HCT116 (cell line): Measurements from ENCODE around the gene CHRND. TPM values are rescaled to one million over a fixed set of nuclear protein-coding genes. Genes with fewer than 3 reads are reported as not detected.

Experiments
- ATAC-seq: fragments of 200-7000 bp; cut with Tn5 transposase; 2 replicates; pipeline ENCODE4 v1.9.1; 2020; ENCODE audit warnings: mild to moderate bottlenecking, moderate library complexity
- BruUV-seq: library from RNA; stranded (reverse); fragments of 400-500 nt; replicated peaks from 2 replicates; lab custom pipeline; 2021; lab: Mats Ljungman, UMichigan
- CTCF ChIA-PET: fragments of 300-600 bp; sonication (Branson Sonifier 250); formaldehyde crosslinking; loops from one replicate; lab custom pipeline; 2021; ENCODE audit warnings: antibody characterized with exemption; lab: Charles Lee
- POLR2A ChIA-PET: fragments of 300-600, 350-600 bp; sonication (Branson Sonifier 250); formaldehyde crosslinking; loops from one replicate; lab custom pipeline; 2021; ENCODE audit warnings: antibody characterized with exemption; lab: Charles Lee
- RAD21 ChIA-PET, 2 experiments: fragments of 300-600 bp; sonication (Branson Sonifier 250); formaldehyde crosslinking; loops; one replicate each; lab custom pipeline; 2023; ENCODE audit warnings: low total read pairs in 2 of 2; ENCODE audit not compliant: uncharacterized antibody in 2 of 2, unreplicated experiment in 2 of 2, low non-redundant PET in 1 of 2; lab: Charles Lee
- DNase-seq: peaks from one replicate; pipeline ENCODE4 v3.0.0-alpha.2; 2010; ENCODE audit warnings: low read depth, low spot score
- H2AFZ ChIP-seq: fragments of 200-600 bp; shearing (Covaris generic), sonication (generic); 2 replicates; pipeline ENCODE4 v1.6.1; 2017; ENCODE audit warnings: low read depth, mixed run types, mixed read lengths, antibody characterized with exemption, low read length; ENCODE audit not compliant: poor library complexity, severe bottlenecking
- H3K27ac ChIP-seq: 2 replicates; pipeline ENCODE4 v1.5.1; 2012; ENCODE audit warnings: low read depth, low read length
- H3K27me3 ChIP-seq: fragments of 200-600 bp; sonication (generic); 2 replicates; pipeline ENCODE4 v1.6.1; 2016; ENCODE audit warnings: mixed run types, low read length, mixed read lengths; ENCODE audit not compliant: insufficient read depth
- H3K36me3 ChIP-seq, 2 experiments: fragments of 200-500 bp in 1 of 2; fragments of 200-600 bp in 1 of 2; sonication (Bioruptor generic) in 1 of 2; sonication (generic) in 1 of 2; 2 replicates each; pipeline versions ENCODE4 v1.5.1 to v1.6.1; 2014 to 2016; ENCODE audit warnings: low read length in 2 of 2, inconsistent platforms in 1 of 2, mixed read lengths in 1 of 2, mixed run types in 1 of 2; ENCODE audit not compliant: insufficient read depth in 2 of 2, control insufficient read depth in 1 of 2
- H3K4me1 ChIP-seq, 2 experiments: fragments of 200-600 bp in 1 of 2; sonication (generic) in 1 of 2; 2 replicates each; pipeline versions ENCODE4 v1.5.1 to v1.6.1; 2012 to 2017; ENCODE audit warnings: low read length in 2 of 2, inconsistent platforms in 1 of 2, mild to moderate bottlenecking in 1 of 2, mixed read lengths in 1 of 2, mixed run types in 1 of 2, moderate library complexity in 1 of 2; ENCODE audit not compliant: insufficient read depth in 2 of 2, control insufficient read depth in 1 of 2
- H3K4me2 ChIP-seq: fragments of 200-600 bp; sonication (generic); 2 replicates; pipeline ENCODE4 v1.6.1; 2017; ENCODE audit warnings: mixed run types, low read length, mixed read lengths
- H3K4me3 ChIP-seq, 2 experiments: fragments of 200-600 bp in 1 of 2; sonication (generic) in 1 of 2; replicated peaks in 1 of 2; 2 replicates each; pipeline ENCODE4 v1.5.1; 2011 to 2016; ENCODE audit warnings: low read length in 2 of 2, control low read depth in 1 of 2, low read depth in 1 of 2, mild to moderate bottlenecking in 1 of 2, mixed read lengths in 1 of 2, mixed run types in 1 of 2
- H3K79me2 ChIP-seq: fragments of 200-600 bp; sonication (generic); 2 replicates; pipeline ENCODE4 v1.6.1; 2017; ENCODE audit warnings: mild to moderate bottlenecking, mixed run types, low read length, moderate library complexity, mixed read lengths; ENCODE audit not compliant: insufficient read depth
- H3K9ac ChIP-seq: fragments of 200-600 bp; sonication (generic); 2 replicates; pipeline ENCODE4 v1.6.1; 2016; ENCODE audit warnings: low read length, mixed read lengths
- H3K9me2 ChIP-seq: fragments of 200-600 bp; sonication (generic), shearing (Covaris generic); 2 replicates; pipeline ENCODE4 v1.6.1; 2017; ENCODE audit warnings: mixed run types, mild to moderate bottlenecking, moderate library complexity; ENCODE audit not compliant: insufficient read depth
- H3K9me3 ChIP-seq, 2 experiments: fragments of 200-500 bp in 1 of 2; fragments of 200-600 bp in 1 of 2; sonication (Bioruptor generic) in 1 of 2; sonication (generic) in 1 of 2; 2 replicates each; pipeline ENCODE4 v1.6.1; 2014 to 2017; ENCODE audit warnings: low read length in 2 of 2, mixed read lengths in 2 of 2, inconsistent platforms in 1 of 2, low read depth in 1 of 2, mild to moderate bottlenecking in 1 of 2, mixed run types in 1 of 2, moderate library complexity in 1 of 2; ENCODE audit not compliant: control insufficient read depth in 1 of 2, insufficient read depth in 1 of 2
- H4K20me1 ChIP-seq: fragments of 200-600 bp; sonication (generic), shearing (Covaris generic); 2 replicates; pipeline ENCODE4 v1.6.1; 2017; ENCODE audit warnings: mixed run types, mild to moderate bottlenecking, moderate library complexity; ENCODE audit not compliant: insufficient read depth
- CBX3 ChIP-seq: IDR thresholded peaks from 2 replicates; pipeline ENCODE4 v1.6.1; 2012; ENCODE audit warnings: low read depth
- CEBPB ChIP-seq: IDR thresholded peaks from 2 replicates; pipeline ENCODE4 v1.6.1; 2012; ENCODE audit warnings: low read depth
- CTCF ChIP-seq, 3 experiments: fragments of 200-600 bp in 1 of 3; sonication (generic) in 1 of 3; IDR thresholded peaks in 2 of 3; conservative IDR thresholded peaks in 1 of 3; 2 replicates each; pipeline ENCODE4 v1.5.1; 2012 to 2017; ENCODE audit warnings: low read depth in 2 of 3, low read length in 2 of 3, antibody characterized with exemption in 1 of 3, borderline replicate concordance in 1 of 3, control low read depth in 1 of 3, mild to moderate bottlenecking in 1 of 3, mixed read lengths in 1 of 3, mixed run types in 1 of 3, moderate library complexity in 1 of 3; ENCODE audit not compliant: insufficient read depth in 1 of 3
- EGR1 ChIP-seq: IDR thresholded peaks from 2 replicates; pipeline ENCODE4 v1.6.1; 2012; ENCODE audit warnings: low read depth
- EZH2 ChIP-seq: fragments of 200-600 bp; sonication (generic); IDR thresholded peaks from 2 replicates; pipeline ENCODE4 v1.6.1; 2017; ENCODE audit warnings: antibody characterized with exemption, mixed run types
- EZH2phosphoT487 ChIP-seq: fragments of 200-600 bp; IDR thresholded peaks from 2 replicates; pipeline ENCODE4 v1.6.1; 2018; ENCODE audit warnings: antibody characterized with exemption, borderline replicate concordance
- FOSL1 ChIP-seq: IDR thresholded peaks from 2 replicates; pipeline ENCODE4 v1.6.1; 2012; ENCODE audit warnings: low read depth
- POLR2AphosphoS5 ChIP-seq: IDR thresholded peaks from 2 replicates; pipeline ENCODE4 v1.6.1; 2011; ENCODE audit warnings: mild to moderate bottlenecking, low read depth, low read length, moderate library complexity
- REST ChIP-seq: IDR thresholded peaks from 2 replicates; pipeline ENCODE4 v1.6.1; 2012; ENCODE audit warnings: low read depth
- SIN3A ChIP-seq: IDR thresholded peaks from 2 replicates; pipeline ENCODE4 v1.6.1; 2012; ENCODE audit warnings: low read depth
- SRF ChIP-seq: IDR thresholded peaks from 2 replicates; pipeline ENCODE4 v1.6.1; 2012; ENCODE audit warnings: low read depth
- ZNF274 ChIP-seq: fragments of 200-500 bp; sonication (Bioruptor generic); IDR thresholded peaks from 2 replicates; pipeline ENCODE4 v1.6.1; 2014; ENCODE audit warnings: mild to moderate bottlenecking, low read depth, low read length, inconsistent platforms
- intact Hi-C: fragments of 100-400 bp; cut with micrococcal nuclease; formaldehyde crosslinking; loops from 2 replicates; pipeline ENCODE4 v1.10.0; 2022
- total RNA-seq: library from RNA; stranded (reverse); gene quantifications from one replicate; pipeline ENCODE4 v1.2.1, GENCODE V29; 2021; ENCODE audit not compliant: unreplicated experiment
- TF ChIP-seq, protein P1 (sequence below): IDR thresholded peaks from 2 replicates; pipeline ENCODE4 v1.6.1; 2011; ENCODE audit warnings: mild to moderate bottlenecking, low read length, moderate library complexity; ENCODE audit not compliant: insufficient replicate concordance; ENCODE audit errors: extremely low read depth
- TF ChIP-seq, protein P2 (sequence below): IDR thresholded peaks from 2 replicates; pipeline ENCODE4 v1.6.1; 2012

The CHRND gene
- total RNA-seq, 1 experiment from 2014 or later: not detected

GRCh38 chr2:232485757-232486557, 40.0 kb upstream of the CHRND start (continued):
- TF ChIP-seq REST: no peak
- TF ChIP-seq SIN3A: no peak
- no peak for TF ChIP-seq FOSL1
- TF ChIP-seq CBX3: no peak
- TF ChIP-seq, all 23 proteins: peak for 0

GRCh38 chr2:232486558-232487384, 39.2 kb upstream of the CHRND start:
- no peaks in the 10 kb centered on the region for H3K9me2 ChIP-seq
- intact Hi-C loops: no loop called here
- no peaks in the 10 kb centered on the region for H4K20me1 ChIP-seq
- no peak overlapping the region for H3K4me3 ChIP-seq
- no peaks in the 10 kb centered on the region for H3K36me3 ChIP-seq
- no peaks in the 10 kb centered on the region for H3K9me3 ChIP-seq
- no peak overlapping the region for H3K4me2 ChIP-seq
- no peaks in the 10 kb centered on the region for H3K79me2 ChIP-seq
- no peak overlapping the region for H2AFZ ChIP-seq
- RAD21 ChIA-PET: no interaction called here
- H3K27me3 ChIP-seq: no peaks in the 10 kb centered on the region
- H3K4me1 ChIP-seq: no peaks in the 10 kb centered on the region
- H3K27ac ChIP-seq: no peak overlapping the region
- no TSS peak for BruUV-seq
- no peak for ATAC-seq
- CTCF ChIA-PET: no interaction called here
- POLR2A ChIA-PET: no interaction called here
- H3K9ac ChIP-seq: no peak overlapping the region
- DNase-seq: no peak
- no peak for TF ChIP-seq SIN3A
- no peak for TF ChIP-seq SRF
- no peak for TF ChIP-seq EGR1
- TF ChIP-seq CTCF (IDR thresholded peaks at IDR 0.05 in 2 of 3, conservative IDR thresholded peaks at IDR 0.05 in 1 of 3; ENCODE audit: borderline replicate concordance in 1 of 3, insufficient read depth in 1 of 3, low read depth in 2 of 3, low read length in 2 of 3): no peak
- TF ChIP-seq CBX3: no peak
- TF ChIP-seq, protein P1, sequence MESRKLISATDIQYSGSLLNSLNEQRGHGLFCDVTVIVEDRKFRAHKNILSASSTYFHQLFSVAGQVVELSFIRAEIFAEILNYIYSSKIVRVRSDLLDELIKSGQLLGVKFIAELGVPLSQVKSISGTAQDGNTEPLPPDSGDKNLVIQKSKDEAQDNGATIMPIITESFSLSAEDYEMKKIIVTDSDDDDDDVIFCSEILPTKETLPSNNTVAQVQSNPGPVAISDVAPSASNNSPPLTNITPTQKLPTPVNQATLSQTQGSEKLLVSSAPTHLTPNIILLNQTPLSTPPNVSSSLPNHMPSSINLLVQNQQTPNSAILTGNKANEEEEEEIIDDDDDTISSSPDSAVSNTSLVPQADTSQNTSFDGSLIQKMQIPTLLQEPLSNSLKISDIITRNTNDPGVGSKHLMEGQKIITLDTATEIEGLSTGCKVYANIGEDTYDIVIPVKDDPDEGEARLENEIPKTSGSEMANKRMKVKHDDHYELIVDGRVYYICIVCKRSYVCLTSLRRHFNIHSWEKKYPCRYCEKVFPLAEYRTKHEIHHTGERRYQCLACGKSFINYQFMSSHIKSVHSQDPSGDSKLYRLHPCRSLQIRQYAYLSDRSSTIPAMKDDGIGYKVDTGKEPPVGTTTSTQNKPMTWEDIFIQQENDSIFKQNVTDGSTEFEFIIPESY: no peak
- TF ChIP-seq, protein P2, sequence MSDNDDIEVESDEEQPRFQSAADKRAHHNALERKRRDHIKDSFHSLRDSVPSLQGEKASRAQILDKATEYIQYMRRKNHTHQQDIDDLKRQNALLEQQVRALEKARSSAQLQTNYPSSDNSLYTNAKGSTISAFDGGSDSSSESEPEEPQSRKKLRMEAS: no peak
- TF ChIP-seq EZH2: no peak
- TF ChIP-seq ZNF274: no peak
- TF ChIP-seq CEBPB: no peak
- TF ChIP-seq POLR2AphosphoS5: no peak
- no peak for TF ChIP-seq EZH2phosphoT487
